Prostate gland (tissue), 2 donors: ENCODE results near the gene SPATS2.

Source experiments
- CTCF ChIP-seq, 4 experiments: fragments of 200-600 bp in 2 of 4; fragments of 450-650 bp in 2 of 4; sonication (generic) in 2 of 4; IDR thresholded peaks; 1 replicate in 3 of 4; 2 replicates in 1 of 4; pipeline ENCODE4 v1.5.1; 2016 to 2019; ENCODE audit warnings: antibody characterized with exemption in 4 of 4, mild to moderate bottlenecking in 2 of 4, moderate library complexity in 2 of 4
- POLR2A ChIP-seq: fragments of 450-650 bp; IDR thresholded peaks from one replicate; pipeline ENCODE4 v1.6.1; 2016; ENCODE audit warnings: antibody characterized with exemption, mild to moderate bottlenecking
- POLR2AphosphoS5 ChIP-seq: sonication (generic); formaldehyde crosslinking; IDR thresholded peaks from one replicate; pipeline ENCODE4 v1.6.1; 2017; ENCODE audit warnings: antibody characterized with exemption

GRCh38 chr12:49335955-49336644 lies 31.2 kb upstream of the SPATS2 start:
- TF ChIP-seq CTCF (IDR thresholded peaks at IDR 0.05) (no peak), POLR2A (no peak), POLR2AphosphoS5 (no peak)
